GM18909 (cell line): Measurements from ENCODE around the gene PCDHA12.
"Not testable (repeated sequence)": the region's sequence is repeated elsewhere in the genome, so short reads cannot be mapped to it uniquely, and the experiment has no call there.

Experiments used
- ATAC-seq: cut with Tn5 transposase; IDR thresholded peaks from one replicate; pipeline ENCODE4 v1.9.1; 2021; ENCODE audit warnings: mild to moderate bottlenecking; ENCODE audit not compliant: unreplicated experiment, poor library complexity

PCDHA12 gene

GRCh38 chr5:140875085-140876065 lies at the start of gene PCDHA12:
Gene PCDHA12 (plus strand): TSS chr5:140875308. CDS start chr5:140875473, 165 bp downstream.
- no peak for ATAC-seq

GRCh38 chr5:140827704-140828361 lies 47.3 kb upstream of the PCDHA12 start, which contains the start of gene PCDHA6:
Gene PCDHA6 (plus strand): TSS chr5:140827960. CDS start chr5:140828092, 132 bp downstream.
- ATAC-seq, result no peak

- no peak for ATAC-seq
Measured at GRCh38 chr5:140828362-140828737, 46.8 kb upstream of the PCDHA12 start.

- ATAC-seq, result not testable (repeated sequence)
Measured at GRCh38 chr5:140829511-140830501, 45.3 kb upstream of the PCDHA12 start.

GRCh38 chr5:140833993-140834392 lies 41.1 kb upstream of the PCDHA12 start, which contains the start of gene PCDHA7:
Gene PCDHA7 (plus strand): TSS chr5:140834269. CDS start chr5:140834384, 115 bp downstream.
- ATAC-seq, result no peak

GRCh38 chr5:140834439-140835008 lies 40.6 kb upstream of the PCDHA12 start:
- not testable (repeated sequence) for ATAC-seq

GRCh38 chr5:140835622-140836510 lies 39.2 kb upstream of the PCDHA12 start:
- no peak for ATAC-seq

GRCh38 chr5:140840978-140841962 lies 33.8 kb upstream of the PCDHA12 start, which contains the start of gene PCDHA8:
Gene PCDHA8 (plus strand): TSS chr5:140841187. CDS start chr5:140841322, 135 bp downstream.
- ATAC-seq, result no peak

GRCh38 chr5:140842798-140843733 lies 32.0 kb upstream of the PCDHA12 start:
- no peak for ATAC-seq

GRCh38 chr5:140848139-140849102 lies 26.7 kb upstream of the PCDHA12 start, which contains the start of gene PCDHA9:
Gene PCDHA9 (plus strand): TSS chr5:140848382. CDS start chr5:140848496, 114 bp downstream.
- ATAC-seq, result not testable (repeated sequence)

GRCh38 chr5:140849831-140850634 lies 25.1 kb upstream of the PCDHA12 start:
- ATAC-seq, result not testable (repeated sequence)

- ATAC-seq, result no peak
Measured at GRCh38 chr5:140855772-140856674, 19.1 kb upstream of the PCDHA12 start, which contains the start of gene PCDHA10. Gene PCDHA10 (plus strand): TSS chr5:140855897. CDS start chr5:140856049, 152 bp downstream.
